K562 (cell line): ENCODE data around the gene UNC79. TPM values are rescaled to one million over a fixed set of nuclear protein-coding genes. Genes with fewer than 3 reads are reported as not detected.

Experiments used
- ATAC-seq: fragments of 200-7000 bp; cut with Tn5 transposase; 3 replicates; pipeline ENCODE4 v1.9.1; 2020; ENCODE audit warnings: moderate library complexity
- BruUV-seq: library from RNA; stranded (reverse); fragments of 400-500 nt; replicated peaks from 2 replicates; lab custom pipeline; 2021; lab: Mats Ljungman, UMichigan
- CTCF ChIA-PET: fragments of 300-600 bp; formaldehyde crosslinking; extraction: SDS; loops from one replicate; lab custom pipeline; 2021; ENCODE audit warnings: low intra/inter-chr PET ratio; lab: Yijun Ruan, JAX
- POLR2A ChIA-PET: fragments of 300-600, 350-650 bp; sonication (Branson Sonifier 250); formaldehyde crosslinking; extraction: SDS; loops from one replicate; lab custom pipeline; 2021; ENCODE audit warnings: antibody characterized with exemption, inconsistent platforms; lab: Yijun Ruan, JAX
- DNase-seq, 4 experiments: peaks; one replicate each; pipeline versions ENCODE4 v3.0.0 to v3.0.0-alpha.2; 2011 to 2018; ENCODE audit warnings: low spot score in 3 of 4, mixed read lengths in 3 of 4; ENCODE audit errors: extremely low read depth in 1 of 4
- FAIRE-seq: peaks from 2 replicates; lab custom pipeline; 2011; peaks lifted over from hg19 to GRCh38; lab: Jason Lieb, UNC
- H2AFZ ChIP-seq: 2 replicates; pipeline ENCODE4 v1.6.0; 2011; ENCODE audit warnings: low read depth, low read length, control low read depth, inconsistent platforms
- H3K27ac ChIP-seq: fragments of 200-600 bp; 3 replicates; pipeline ENCODE4 v1.8.0; 2011; ENCODE audit warnings: low read depth, mild to moderate bottlenecking, control low read depth, inconsistent platforms, low read length, moderate library complexity, mixed read lengths; ENCODE audit errors: extremely low read depth
- H3K27me3 ChIP-seq, 2 experiments: fragments of 300-600 bp in 1 of 2; 2 replicates in 1 of 2; 3 replicates in 1 of 2; pipeline versions ENCODE4 v1.6.0 to v1.8.0; 2011; ENCODE audit warnings: inconsistent platforms in 2 of 2, low read length in 2 of 2, mild to moderate bottlenecking in 1 of 2, mixed read lengths in 1 of 2, moderate library complexity in 1 of 2; ENCODE audit not compliant: control insufficient read depth in 2 of 2, insufficient read depth in 2 of 2
- H3K36me3 ChIP-seq: fragments of 300-600 bp; 3 replicates; pipeline ENCODE4 v1.8.0; 2011; ENCODE audit warnings: mild to moderate bottlenecking, low read length, inconsistent platforms; ENCODE audit not compliant: control insufficient read depth, insufficient read depth
- H3K4me1 ChIP-seq, 2 experiments: fragments of 200-600 bp in 1 of 2; replicated peaks in 1 of 2; 2 replicates in 1 of 2; 3 replicates in 1 of 2; pipeline versions ENCODE4 v1.5.1 to v1.8.0; 2011; ENCODE audit warnings: inconsistent platforms in 2 of 2, low read length in 2 of 2, mild to moderate bottlenecking in 1 of 2, mixed read lengths in 1 of 2, moderate library complexity in 1 of 2; ENCODE audit not compliant: control insufficient read depth in 2 of 2, insufficient read depth in 2 of 2
- H3K4me2 ChIP-seq: 2 replicates; pipeline ENCODE4 v1.6.1; 2011; ENCODE audit warnings: low read length, control low read depth, inconsistent platforms, mixed read lengths; ENCODE audit not compliant: insufficient read depth
- H3K4me3 ChIP-seq: fragments of 200-600 bp; sonication (generic), shearing (Covaris generic); 2 replicates; pipeline ENCODE4 v1.5.1; 2016; ENCODE audit warnings: control low read depth, inconsistent platforms
- H3K79me2 ChIP-seq: fragments of 200-600 bp; 3 replicates; pipeline ENCODE4 v1.8.0; 2011; ENCODE audit warnings: low read length, inconsistent platforms; ENCODE audit not compliant: control insufficient read depth, insufficient read depth
- H3K9ac ChIP-seq, 2 experiments: 2 replicates each; pipeline versions ENCODE4 v1.6.0 to v1.6.1; 2011; ENCODE audit warnings: low read depth in 2 of 2, low read length in 2 of 2, control low read depth in 1 of 2, inconsistent platforms in 1 of 2, mild to moderate bottlenecking in 1 of 2, mixed read lengths in 1 of 2; ENCODE audit not compliant: insufficient read depth in 1 of 2
- H3K9me1 ChIP-seq: one replicate; pipeline ENCODE4 v1.6.0; 2011; ENCODE audit warnings: inconsistent platforms, mild to moderate bottlenecking, low read length, moderate library complexity; ENCODE audit not compliant: control insufficient read depth, insufficient read depth
- H3K9me3 ChIP-seq: replicated peaks from 2 replicates; pipeline ENCODE4 v1.5.1; 2011; ENCODE audit warnings: low read depth, low read length, inconsistent platforms; ENCODE audit not compliant: control insufficient read depth, insufficient read depth
- H4K20me1 ChIP-seq: replicated peaks from 2 replicates; pipeline ENCODE4 v1.6.1; 2011; ENCODE audit warnings: low read length, inconsistent platforms, mixed read lengths; ENCODE audit not compliant: control insufficient read depth, insufficient read depth
- ATF3 ChIP-seq, 2 experiments: fragments of 450-650 bp in 1 of 2; sonication (generic) in 1 of 2; formaldehyde crosslinking in 1 of 2; IDR thresholded peaks in 1 of 2; conservative IDR thresholded peaks in 1 of 2; 2 replicates each; pipeline versions ENCODE4 v1.6.1 to v1.8.1; 2016 to 2023; ENCODE audit warnings: mild to moderate bottlenecking in 2 of 2, moderate library complexity in 2 of 2, inconsistent platforms in 1 of 2, missing genetic modification reagents in 1 of 2
- MAFF ChIP-seq: IDR thresholded peaks from 2 replicates; pipeline ENCODE4 v1.6.1; 2012; ENCODE audit warnings: low read length, improper control_type of control experiment
- NKRF ChIP-seq: fragments of 450-650 bp; IDR thresholded peaks from 2 replicates; pipeline ENCODE4 v1.6.1; 2016; ENCODE audit warnings: borderline replicate concordance
- POLR3A ChIP-seq: IDR thresholded peaks from 2 replicates; pipeline ENCODE4 v1.6.1; 2011; ENCODE audit warnings: borderline replicate concordance, mild to moderate bottlenecking, moderate library complexity; ENCODE audit not compliant: insufficient read length, insufficient read depth; ENCODE audit errors: extremely low read depth
- RBM15 ChIP-seq: fragments of 200-400 bp; formaldehyde crosslinking; IDR thresholded peaks from 2 replicates; pipeline ENCODE4 v1.6.1; 2018; ENCODE audit warnings: mild to moderate bottlenecking, low read length, moderate library complexity; ENCODE audit not compliant: insufficient read depth
- SIX5 ChIP-seq, 2 experiments: IDR thresholded peaks; 2 replicates each; pipeline ENCODE4 v1.6.1; 2011; ENCODE audit warnings: low read length in 2 of 2, borderline replicate concordance in 1 of 2, low read depth in 1 of 2, mild to moderate bottlenecking in 1 of 2, moderate library complexity in 1 of 2; ENCODE audit not compliant: insufficient read depth in 1 of 2
- SRF ChIP-seq, 2 experiments: fragments of 250-450, 450-650 bp in 1 of 2; sonication (Bioruptor Pico) in 1 of 2; sonication (generic) in 1 of 2; formaldehyde crosslinking; IDR thresholded peaks; 2 replicates each; pipeline versions ENCODE4 v1.5.0 to v1.5.1; 2020 to 2022; ENCODE audit warnings: mild to moderate bottlenecking in 1 of 2, missing genetic modification reagents in 1 of 2
- TRIM24 ChIP-seq, 2 experiments: fragments of 450-650 bp; IDR thresholded peaks; 2 replicates each; pipeline ENCODE4 v1.6.1; 2016
- ZNF165 ChIP-seq: fragments of 250-450 bp; sonication (Bioruptor Pico); IDR thresholded peaks from 2 replicates; pipeline ENCODE4 v1.4.0; 2020; ENCODE audit warnings: borderline replicate concordance
- ZNF239 ChIP-seq: fragments of 250-450 bp; sonication (Bioruptor Pico); IDR thresholded peaks from 2 replicates; pipeline ENCODE4 v1.4.0; 2020; ENCODE audit warnings: mild to moderate bottlenecking
- ZNF830 ChIP-seq: fragments of 250-450 bp; sonication (Bioruptor Pico); IDR thresholded peaks from 2 replicates; pipeline ENCODE4 v1.5.0; 2021; ENCODE audit warnings: mild to moderate bottlenecking
- in situ Hi-C: fragments of 300-500 bp; cut with MboI; formaldehyde crosslinking; loops from 4 replicates; pipeline ENCODE4 v1.15.0; 2018; ENCODE audit warnings: inconsistent platforms, mixed read lengths
- intact Hi-C: fragments of 100-400 bp; cut with micrococcal nuclease; formaldehyde crosslinking; loops from 2 replicates; pipeline ENCODE4 v1.14.2; 2022
- polyA plus RNA-seq, 8 experiments: library from polyadenylated mRNA; depleted of rRNA in 4 of 8; stranded (reverse) in 5 of 8; unstranded in 3 of 8; fragments of >200 nt; fragmentation: Nextera tagmentation in 2 of 8; fragmentation: Illumina TruSeq in 1 of 8; extraction: Ambion mirVana in 2 of 8; extraction: Trizol in 1 of 8; gene quantifications; 2 replicates each; pipeline versions ENCODE4 v1.2.1 to v1.2.3, GENCODE V29; 2011 to 2014; ENCODE audit warnings: inconsistent platforms in 1 of 8, missing spikeins in 1 of 8
- total RNA-seq, 7 experiments: library from RNA; depleted of rRNA in 6 of 7; stranded (reverse); fragments of >200 nt in 6 of 7; fragmentation: Illumina TruSeq in 2 of 7; extraction: Trizol in 2 of 7; gene quantifications; 2 replicates each; pipeline versions ENCODE4 v1.2.1 to v1.2.3, GENCODE V29; 2011 to 2021; ENCODE audit warnings: low replicate concordance in 1 of 7
- TF ChIP-seq, protein P1 (sequence below): fragments of 250-450 bp; sonication (Bioruptor Pico); IDR thresholded peaks from 2 replicates; pipeline ENCODE4 v1.8.0; 2022; ENCODE audit warnings: moderate library complexity, mild to moderate bottlenecking, inconsistent platforms

Gene UNC79
- total and polyA plus RNA-seq, 9 of the 15 experiments (the other 6 are each of a cell fraction or from before 2014, with no cell fraction given), result under 0.01 to 0.04 (median 0.01) TPM; not detected in 6

DNA sequence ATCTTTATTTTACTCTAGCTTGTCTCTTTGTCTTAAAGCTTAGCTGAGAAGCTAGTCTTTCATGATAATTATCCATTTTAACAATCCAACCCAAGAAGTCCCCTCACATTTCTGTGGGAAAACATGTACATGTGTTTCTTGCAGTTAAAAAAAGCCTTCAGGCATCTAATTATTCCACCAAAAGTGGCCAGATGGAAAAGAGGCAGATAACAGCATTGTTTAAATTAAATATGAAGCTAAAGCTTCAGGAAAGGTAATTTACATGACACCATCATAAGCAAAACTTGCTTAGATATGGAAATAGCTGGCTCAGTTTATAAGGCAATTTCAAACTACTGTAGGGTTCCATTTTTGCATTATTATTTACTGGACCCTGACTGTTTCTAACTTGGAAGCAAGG is 175.4 kb downstream of the UNC79 start:
- intact Hi-C loops, result no loop called here
- ATAC-seq, result no peak

More for the DNA sequence above, 175.4 kb downstream of the UNC79 start:
- CTCF ChIA-PET, result no interaction called here
- H3K9ac ChIP-seq, result no peak overlapping the region
- no peak for FAIRE-seq
- no peak for TF ChIP-seq MAFF
- TF ChIP-seq NKRF, result no peak
- TF ChIP-seq RBM15, result no peak
- TF ChIP-seq SIX5 (IDR thresholded peaks at IDR 0.05; ENCODE audit: borderline replicate concordance in 1 of 2, insufficient read depth in 1 of 2, low read depth in 1 of 2, low read length in 2 of 2), result no peak
- no peak for TF ChIP-seq ZNF165
- no peak for TF ChIP-seq ZNF239 (CRISPR knock-in tag)
- no peak for TF ChIP-seq ATF3 (IDR thresholded peaks at IDR 0.05)
- no peak for TF ChIP-seq ATF3 (CRISPR knock-in tag; conservative IDR thresholded peaks at IDR 0.05)
- TF ChIP-seq POLR3A, result no peak
- TF ChIP-seq ZNF830 (CRISPR knock-in tag), result no peak
- TF ChIP-seq, protein P1, sequence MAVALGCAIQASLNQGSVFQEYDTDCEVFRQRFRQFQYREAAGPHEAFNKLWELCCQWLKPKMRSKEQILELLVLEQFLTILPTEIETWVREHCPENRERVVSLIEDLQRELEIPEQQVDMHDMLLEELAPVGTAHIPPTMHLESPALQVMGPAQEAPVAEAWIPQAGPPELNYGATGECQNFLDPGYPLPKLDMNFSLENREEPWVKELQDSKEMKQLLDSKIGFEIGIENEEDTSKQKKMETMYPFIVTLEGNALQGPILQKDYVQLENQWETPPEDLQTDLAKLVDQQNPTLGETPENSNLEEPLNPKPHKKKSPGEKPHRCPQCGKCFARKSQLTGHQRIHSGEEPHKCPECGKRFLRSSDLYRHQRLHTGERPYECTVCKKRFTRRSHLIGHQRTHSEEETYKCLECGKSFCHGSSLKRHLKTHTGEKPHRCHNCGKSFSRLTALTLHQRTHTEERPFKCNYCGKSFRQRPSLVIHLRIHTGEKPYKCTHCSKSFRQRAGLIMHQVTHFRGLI (CRISPR knock-in tag), result no peak
- TF ChIP-seq TRIM24 (IDR thresholded peaks at IDR 0.05), result no peak
- no peak for TF ChIP-seq SRF (CRISPR knock-in tag; IDR thresholded peaks at IDR 0.05)
- TF ChIP-seq, all 486 proteins: peak for 0
- H3K27ac ChIP-seq, result no peak overlapping the region
- POLR2A ChIA-PET, result no interaction called here
- no peak for DNase-seq
- no TSS peak for BruUV-seq
- H3K9me1 ChIP-seq, result no peaks in the 10 kb centered on the region
- no peaks in the 10 kb centered on the region for H3K79me2 ChIP-seq
- in situ Hi-C loops, result no loop called here
- no peaks in the 10 kb centered on the region for H4K20me1 ChIP-seq
- H3K4me1 ChIP-seq, result no peaks in the 10 kb centered on the region
- H3K4me2 ChIP-seq, result no peak overlapping the region
- H3K27me3 ChIP-seq, result no peaks in the 10 kb centered on the region
- no peak overlapping the region for H3K4me3 ChIP-seq
- H2AFZ ChIP-seq, result no peak overlapping the region
- no peaks in the 10 kb centered on the region for H3K36me3 ChIP-seq
- no peaks in the 10 kb centered on the region for H3K9me3 ChIP-seq
